ENCODE results near the gene F11R.
"Not testable (repeated sequence)": the region's sequence is repeated elsewhere in the genome, so short reads cannot be mapped to it uniquely, and the experiment has no call there.

Gene F11R

DNA sequence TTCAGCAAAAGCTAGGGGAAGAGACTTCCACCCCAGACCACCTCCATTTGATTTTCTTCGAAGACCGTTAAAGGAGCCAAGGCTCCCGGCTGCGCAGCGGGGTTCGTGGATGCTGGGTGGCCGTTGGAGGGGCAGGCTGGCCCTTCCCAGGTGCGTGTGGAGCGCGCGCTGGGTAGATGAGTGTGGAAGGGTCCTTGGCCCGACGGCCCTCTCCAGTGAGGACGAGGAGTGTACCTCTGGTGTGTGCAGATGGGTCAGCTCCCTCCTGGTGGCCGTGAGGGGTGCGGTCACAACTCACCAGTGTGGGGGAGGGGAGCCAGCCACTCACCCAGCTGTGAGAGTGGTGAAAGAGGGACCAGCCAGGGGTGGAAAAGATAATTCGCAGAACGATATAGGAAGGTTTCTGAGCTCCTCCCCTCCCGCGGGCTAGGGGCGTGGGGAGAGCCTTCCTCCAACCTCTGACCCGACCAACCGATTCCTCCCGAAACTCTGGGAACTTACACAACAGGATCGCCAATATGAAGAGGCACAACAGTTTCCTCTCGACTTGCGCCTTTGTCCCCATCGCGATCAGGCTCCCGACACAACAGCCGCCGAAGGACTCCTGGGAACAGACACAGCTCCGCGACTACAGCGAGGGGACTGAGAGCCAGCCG is at the start of gene F11R:
Gene F11R, minus strand, starts transcription at position 644 of the 656 bp plus-strand sequence. Its CDS starts 79 bp downstream, at position 565.
- peak; percentile 55 for DNase-seq

DNA sequence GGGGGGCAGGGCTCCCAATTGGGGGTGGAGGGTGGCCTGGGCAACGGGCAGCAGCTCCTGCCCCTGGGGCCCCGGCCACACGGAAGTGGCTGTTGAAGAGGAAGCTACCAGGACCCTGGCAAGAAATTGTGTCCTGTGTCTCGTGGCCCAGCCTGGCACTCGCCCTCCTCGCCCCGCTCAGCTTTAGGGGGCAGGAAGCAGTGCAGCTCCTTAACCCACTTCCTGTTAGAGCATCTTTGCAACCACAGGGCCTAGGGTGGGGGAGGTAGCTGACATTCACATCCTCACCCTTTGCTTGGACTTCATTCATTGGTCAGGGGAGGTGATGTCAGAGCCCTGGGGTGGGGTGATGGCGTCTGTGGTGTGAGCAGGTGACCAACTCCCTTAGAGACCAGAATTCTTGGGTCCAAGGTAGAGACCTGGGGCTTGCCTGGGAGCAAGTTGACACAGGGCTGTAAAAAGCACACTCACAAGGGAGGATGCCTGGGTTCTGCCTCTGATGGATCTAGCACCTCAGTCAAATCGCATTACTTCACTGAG is 48.8 kb upstream of the F11R start, which contains the start of gene ARHGAP30:
Gene ARHGAP30, minus strand, starts transcription at position 161 of the 540 bp plus-strand sequence. CDS start 267 bp downstream, outside the sequence.
- no peak for DNase-seq

DNA sequence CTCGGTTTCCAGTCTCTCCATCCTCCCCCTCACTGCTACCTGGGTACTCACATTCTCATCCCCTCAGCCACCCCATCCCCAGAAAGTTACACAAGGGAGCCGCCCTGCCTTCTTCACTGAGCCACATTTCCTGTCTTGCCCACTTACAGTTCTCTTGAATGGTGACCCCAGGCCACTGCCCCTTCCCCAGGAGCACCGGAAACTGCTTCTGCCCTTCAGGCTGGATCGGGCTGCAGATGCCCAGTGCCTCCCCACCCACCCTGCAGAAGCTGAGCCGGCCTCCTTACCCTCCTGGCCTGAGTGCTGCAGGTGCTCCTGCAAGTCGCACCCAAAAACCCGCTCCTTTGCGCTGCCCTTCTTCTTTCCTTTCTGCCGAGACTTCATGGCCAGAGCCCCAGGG is 48.3 kb upstream of the F11R start:
- no peak for DNase-seq

GRCh38 chr1:161068306-161069234 is 47.6 kb upstream of the F11R start:
- no peak for DNase-seq

GRCh38 chr1:161066694-161067093 is 45.7 kb upstream of the F11R start:
- DNase-seq: no peak

GRCh38 chr1:161065681-161066080 is 44.7 kb upstream of the F11R start:
- not testable (repeated sequence) for DNase-seq

GRCh38 chr1:161063936-161064335 is 43.0 kb upstream of the F11R start:
- not testable (repeated sequence) for DNase-seq

- no peak for DNase-seq
Measured at GRCh38 chr1:161061419-161061818, 40.5 kb upstream of the F11R start.

- DNase-seq: no peak
Measured at GRCh38 chr1:161059293-161059692, 38.3 kb upstream of the F11R start.

DNA sequence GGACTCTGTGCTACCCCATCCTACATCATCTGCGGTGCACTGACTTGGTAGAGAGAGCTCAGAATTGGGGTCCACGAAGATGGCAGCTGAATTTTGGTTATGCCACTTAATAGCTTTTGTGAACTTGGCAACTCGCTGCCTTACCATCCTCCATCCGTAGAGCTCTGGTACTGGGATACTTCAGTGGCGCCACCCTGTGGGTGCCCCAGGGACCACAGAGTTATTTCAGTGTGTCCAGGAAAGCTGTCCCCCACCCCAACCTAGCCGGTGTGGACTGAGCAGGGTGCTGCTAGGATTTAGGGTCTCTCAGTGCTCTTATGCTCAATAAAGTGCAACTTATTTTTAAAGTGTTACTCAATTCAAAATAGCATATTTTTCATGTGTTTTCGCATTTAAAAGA is 33.9 kb upstream of the F11R start:
- DNase-seq: no peak

- DNase-seq: no peak
Measured at GRCh38 chr1:161054232-161054631, 33.3 kb upstream of the F11R start.

GRCh38 chr1:161052899-161053298 is 31.9 kb upstream of the F11R start:
- DNase-seq: no peak

DNA sequence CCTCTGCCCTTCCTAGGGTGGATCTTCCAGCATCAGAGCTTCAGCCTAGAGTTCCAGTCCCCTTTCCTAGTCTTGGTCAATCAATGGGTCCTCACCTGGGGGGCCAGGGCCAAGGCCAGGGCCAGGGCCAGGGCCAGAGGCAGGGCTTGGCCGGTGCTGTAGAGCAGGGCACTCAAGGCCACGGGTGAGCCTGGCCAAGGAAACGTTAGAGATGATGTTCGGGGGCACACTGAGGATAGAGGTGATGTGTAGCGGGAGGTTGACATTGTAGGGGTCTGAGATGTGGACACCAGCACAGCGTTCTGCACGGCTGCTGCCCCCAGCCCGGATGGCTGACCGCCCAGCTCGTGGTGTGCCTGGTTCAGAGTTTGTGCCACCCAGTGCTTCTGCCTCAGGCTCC is 30.3 kb upstream of the F11R start:
- DNase-seq: no peak

DNA sequence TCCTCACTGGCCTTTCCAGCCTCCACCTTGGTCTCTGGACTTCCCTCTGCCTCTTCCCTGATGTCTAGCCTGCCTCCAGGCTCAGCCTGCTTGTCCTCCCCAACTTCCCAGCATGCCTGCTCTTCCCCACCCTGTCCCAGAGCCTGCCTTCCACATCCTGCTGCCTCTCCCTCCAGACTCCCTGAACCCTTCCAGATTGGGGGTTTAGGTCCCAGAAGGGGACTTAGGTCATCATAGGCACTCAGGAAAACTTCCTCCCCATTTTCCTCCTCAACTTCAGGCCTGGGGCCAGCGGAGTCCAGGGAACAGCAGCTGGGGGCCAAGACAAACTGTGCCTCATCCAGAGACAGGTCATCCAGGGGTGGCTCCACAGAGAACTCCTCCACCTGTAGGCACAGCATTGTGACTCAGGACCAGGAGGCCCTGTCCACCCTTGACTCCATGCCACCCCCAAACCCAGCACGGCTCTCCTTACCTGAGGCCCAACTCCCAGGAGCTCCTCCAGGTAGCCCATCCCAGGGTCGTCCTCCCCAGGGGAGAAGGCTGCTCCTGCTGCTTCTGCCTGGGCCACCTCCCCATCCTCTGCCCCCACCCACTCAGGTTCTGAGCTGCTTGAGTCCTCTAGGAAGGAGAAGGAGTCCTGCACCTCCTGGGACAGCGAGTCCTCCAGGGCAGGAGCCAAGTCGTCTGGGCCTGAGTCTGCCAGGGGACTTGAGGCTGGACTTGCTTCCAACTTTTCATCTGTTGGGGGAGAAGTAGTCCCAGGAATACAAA is 28.2 kb upstream of the F11R start:
- DNase-seq: no peak

- DNase-seq: no peak
Measured at GRCh38 chr1:161047436-161048420, 26.8 kb upstream of the F11R start.

- DNase-seq: no peak
Measured at GRCh38 chr1:161046605-161047228, 25.8 kb upstream of the F11R start.

- peak; percentile 95 for DNase-seq
Measured at GRCh38 chr1:161045736-161046604, 25.0 kb upstream of the F11R start, which contains the start of gene USF1. Gene USF1, minus strand, starts transcription at chr1:161045977. Its CDS starts 2,702 bp downstream, at chr1:161043275.

GRCh38 chr1:161044908-161045735 is 24.2 kb upstream of the F11R start:
- DNase-seq: peak; percentile 24

DNA sequence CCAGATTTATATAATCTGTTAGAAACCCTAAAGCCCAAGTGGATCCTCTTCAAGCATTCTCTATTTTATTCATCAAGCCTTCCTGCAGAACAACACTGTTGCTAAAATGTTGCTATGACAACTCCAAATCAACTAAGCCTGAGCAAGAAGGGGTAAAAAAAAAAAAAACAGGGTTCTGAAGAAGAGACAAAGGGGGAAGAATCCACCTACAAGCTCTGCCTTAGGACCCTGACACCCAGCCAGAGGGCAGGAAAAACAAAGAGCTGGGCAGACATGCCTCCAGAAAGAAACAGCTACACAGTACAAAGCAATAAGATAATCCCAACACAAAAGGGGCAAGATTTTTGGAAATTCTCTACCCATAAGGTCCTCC is 23.6 kb upstream of the F11R start:
- DNase-seq: no peak
